Fibroblast of lung (primary cell): Measurements from ENCODE around the gene RAB3GAP1. TPM values are rescaled to one million over a fixed set of nuclear protein-coding genes. Genes with fewer than 3 reads are reported as not detected.
A peak's percentile ranks its signal among the peaks of the same experiment; 100 is the strongest.

Source experiments
- DNase-seq, 2 donors: peaks; one replicate each; pipeline versions ENCODE4 v3.0.0 to v3.0.0-alpha.2; 2010; ENCODE audit warnings: low read depth in 2 of 2
- H2AFZ ChIP-seq: 2 replicates; pipeline ENCODE4 v1.5.1; 2012; ENCODE audit warnings: low read length, control low read depth, inconsistent platforms
- H3K27ac ChIP-seq: 2 replicates; pipeline ENCODE4 v1.5.1; 2011; ENCODE audit warnings: low read length, control low read depth; ENCODE audit not compliant: insufficient read depth
- H3K27me3 ChIP-seq: 2 replicates; pipeline ENCODE4 v1.5.1; 2011; ENCODE audit warnings: mild to moderate bottlenecking, low read length; ENCODE audit not compliant: control insufficient read depth, insufficient read depth
- H3K36me3 ChIP-seq: 2 replicates; pipeline ENCODE4 v1.5.1; 2011; ENCODE audit warnings: low read length; ENCODE audit not compliant: control insufficient read depth, insufficient read depth
- H3K4me1 ChIP-seq: 2 replicates; pipeline ENCODE4 v1.5.1; 2011; ENCODE audit warnings: low read length; ENCODE audit not compliant: control insufficient read depth, insufficient read depth; ENCODE audit errors: extremely low read depth
- H3K4me2 ChIP-seq: 2 replicates; pipeline ENCODE4 v1.5.1; 2011; ENCODE audit warnings: low read length, control low read depth; ENCODE audit not compliant: insufficient read depth; ENCODE audit errors: extremely low read depth
- H3K4me3 ChIP-seq, 4 experiments: fragments of 200-600 bp in 1 of 4; sonication (generic) in 1 of 4; replicated peaks in 1 of 4; 2 replicates each; pipeline ENCODE4 v1.5.1; 2011 to 2016; ENCODE audit warnings: low read length in 4 of 4, low read depth in 3 of 4, mild to moderate bottlenecking in 3 of 4, control low read depth in 2 of 4, inconsistent platforms in 1 of 4, mixed read lengths in 1 of 4; ENCODE audit not compliant: insufficient read depth in 1 of 4; ENCODE audit errors: control extremely low read depth in 1 of 4
- H3K79me2 ChIP-seq: 2 replicates; pipeline ENCODE4 v1.5.1; 2012; ENCODE audit warnings: mild to moderate bottlenecking, low read length, inconsistent platforms; ENCODE audit not compliant: control insufficient read depth, insufficient read depth
- H3K9ac ChIP-seq: 2 replicates; pipeline ENCODE4 v1.5.1; 2011; ENCODE audit warnings: mild to moderate bottlenecking, low read length, control low read depth; ENCODE audit not compliant: insufficient read depth
- H3K9me3 ChIP-seq: 2 replicates; pipeline ENCODE4 v1.5.1; 2012; ENCODE audit warnings: low read depth, low read length; ENCODE audit not compliant: control insufficient read depth, insufficient read depth
- H4K20me1 ChIP-seq: 2 replicates; pipeline ENCODE4 v1.5.1; 2011; ENCODE audit warnings: low read length; ENCODE audit not compliant: control insufficient read depth, insufficient read depth; ENCODE audit errors: extremely low read depth
- EZH2 ChIP-seq: IDR thresholded peaks from 2 replicates; pipeline ENCODE4 v1.5.1; 2012; ENCODE audit warnings: low read length, control low read depth, mild to moderate bottlenecking; ENCODE audit errors: missing control alignments
- polyA plus RNA-seq, 2 donors: library from polyadenylated mRNA; depleted of rRNA in 1 of 2; stranded (reverse) in 1 of 2; unstranded in 1 of 2; fragments of >200 nt; gene quantifications; 2 replicates each; pipeline ENCODE4 v1.2.1, GENCODE V29; 2011 to 2012; ENCODE audit warnings: missing spikeins in 1 of 2
- total RNA-seq: library from RNA; depleted of rRNA; stranded (reverse); fragments of >200 nt; gene quantifications from 2 replicates; pipeline ENCODE4 v1.2.1, GENCODE V29; 2014
- TF ChIP-seq, protein P1 (sequence below), 2 donors: IDR thresholded peaks in 1 of 2; conservative IDR thresholded peaks in 1 of 2; 1 replicate in 1 of 2; 2 replicates in 1 of 2; pipeline ENCODE4 v1.5.1; 2011 to 2012; ENCODE audit warnings: low read length in 2 of 2, control low read depth in 1 of 2, inconsistent platforms in 1 of 2, low read depth in 1 of 2, mild to moderate bottlenecking in 1 of 2

Gene RAB3GAP1
- total and polyA plus RNA-seq, 2 donors (not counting 1 experiment from before 2014, with no cell fraction given), result 42.4 to 82.6 TPM

DNA sequence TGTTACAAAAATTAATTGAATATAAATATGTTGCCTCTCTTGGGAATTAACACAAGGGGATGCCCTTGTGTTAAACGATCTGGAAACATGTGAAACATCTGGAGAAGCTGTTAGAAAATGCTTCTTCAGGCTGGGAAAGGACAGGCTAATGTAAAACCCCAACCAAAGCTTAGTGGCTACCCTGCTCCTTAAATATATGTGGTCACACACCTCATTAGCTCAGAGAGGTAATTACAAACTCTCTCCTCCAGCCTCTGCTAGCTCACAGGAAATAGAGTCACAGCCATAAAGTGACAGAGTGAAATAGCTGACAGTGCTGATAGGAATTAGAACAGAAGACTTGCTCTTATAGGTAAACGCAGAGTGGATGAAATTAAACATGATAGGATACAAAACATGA, 155.9 kb downstream of the RAB3GAP1 start:
- H3K27ac ChIP-seq, result no peak overlapping the region
- DNase-seq, result peak; percentile 15 to 19
- no peaks in the 10 kb centered on the region for H3K4me1 ChIP-seq
- no peaks in the 10 kb centered on the region for H3K36me3 ChIP-seq
- H4K20me1 ChIP-seq, result no peaks in the 10 kb centered on the region
- no peak overlapping the region for H3K9ac ChIP-seq
- no peaks in the 10 kb centered on the region for H3K27me3 ChIP-seq
- no peak overlapping the region for H2AFZ ChIP-seq
- no peaks in the 10 kb centered on the region for H3K9me3 ChIP-seq
- no peak overlapping the region for H3K4me3 ChIP-seq
- H3K79me2 ChIP-seq, result no peaks in the 10 kb centered on the region
- TF ChIP-seq EZH2, result no peak
- TF ChIP-seq, protein P1, sequence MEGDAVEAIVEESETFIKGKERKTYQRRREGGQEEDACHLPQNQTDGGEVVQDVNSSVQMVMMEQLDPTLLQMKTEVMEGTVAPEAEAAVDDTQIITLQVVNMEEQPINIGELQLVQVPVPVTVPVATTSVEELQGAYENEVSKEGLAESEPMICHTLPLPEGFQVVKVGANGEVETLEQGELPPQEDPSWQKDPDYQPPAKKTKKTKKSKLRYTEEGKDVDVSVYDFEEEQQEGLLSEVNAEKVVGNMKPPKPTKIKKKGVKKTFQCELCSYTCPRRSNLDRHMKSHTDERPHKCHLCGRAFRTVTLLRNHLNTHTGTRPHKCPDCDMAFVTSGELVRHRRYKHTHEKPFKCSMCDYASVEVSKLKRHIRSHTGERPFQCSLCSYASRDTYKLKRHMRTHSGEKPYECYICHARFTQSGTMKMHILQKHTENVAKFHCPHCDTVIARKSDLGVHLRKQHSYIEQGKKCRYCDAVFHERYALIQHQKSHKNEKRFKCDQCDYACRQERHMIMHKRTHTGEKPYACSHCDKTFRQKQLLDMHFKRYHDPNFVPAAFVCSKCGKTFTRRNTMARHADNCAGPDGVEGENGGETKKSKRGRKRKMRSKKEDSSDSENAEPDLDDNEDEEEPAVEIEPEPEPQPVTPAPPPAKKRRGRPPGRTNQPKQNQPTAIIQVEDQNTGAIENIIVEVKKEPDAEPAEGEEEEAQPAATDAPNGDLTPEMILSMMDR (conservative IDR thresholded peaks at IDR 0.05 in 1 of 2, IDR thresholded peaks at IDR 0.05 in 1 of 2; ENCODE audit: low read depth in 1 of 2, low read length in 2 of 2), result no peak
- no peak overlapping the region for H3K4me2 ChIP-seq

DNA sequence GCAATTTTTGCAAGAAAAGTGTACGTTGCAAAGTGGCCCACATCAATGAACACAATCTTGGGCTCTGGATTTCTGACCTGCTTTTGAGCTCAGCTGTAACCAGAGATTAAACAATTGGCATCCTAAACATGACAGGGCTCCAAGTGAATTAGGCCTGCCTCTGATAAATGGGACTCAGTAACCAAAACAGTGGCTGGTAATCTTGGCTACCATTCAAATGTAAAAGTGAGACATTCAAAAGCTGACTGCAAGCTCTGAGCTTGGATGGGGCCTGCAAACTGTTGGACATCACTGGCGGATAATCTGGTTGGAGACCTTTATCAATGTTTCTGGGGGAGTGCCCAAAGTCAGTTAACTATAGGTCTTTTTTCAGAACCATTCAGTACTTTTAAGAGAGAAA, 160.7 kb downstream of the RAB3GAP1 start:
- no peak overlapping the region for H3K4me3 ChIP-seq
- no peaks in the 10 kb centered on the region for H3K9me3 ChIP-seq
- no peaks in the 10 kb centered on the region for H3K27me3 ChIP-seq
- DNase-seq, result peak; percentile 54 to 58
- no peaks in the 10 kb centered on the region for H3K36me3 ChIP-seq
- no peaks in the 10 kb centered on the region for H3K4me1 ChIP-seq
- TF ChIP-seq, protein P1 (conservative IDR thresholded peaks at IDR 0.05 in 1 of 2, IDR thresholded peaks at IDR 0.05 in 1 of 2; ENCODE audit: low read depth in 1 of 2, low read length in 2 of 2), result no peak
- no peak for TF ChIP-seq EZH2
- no peak overlapping the region for H3K9ac ChIP-seq
- no peaks in the 10 kb centered on the region for H3K79me2 ChIP-seq
- no peak overlapping the region for H2AFZ ChIP-seq
- H4K20me1 ChIP-seq, result no peaks in the 10 kb centered on the region
- H3K27ac ChIP-seq, result no peak overlapping the region
- peak overlapping the region; percentile 13 for H3K4me2 ChIP-seq

DNA sequence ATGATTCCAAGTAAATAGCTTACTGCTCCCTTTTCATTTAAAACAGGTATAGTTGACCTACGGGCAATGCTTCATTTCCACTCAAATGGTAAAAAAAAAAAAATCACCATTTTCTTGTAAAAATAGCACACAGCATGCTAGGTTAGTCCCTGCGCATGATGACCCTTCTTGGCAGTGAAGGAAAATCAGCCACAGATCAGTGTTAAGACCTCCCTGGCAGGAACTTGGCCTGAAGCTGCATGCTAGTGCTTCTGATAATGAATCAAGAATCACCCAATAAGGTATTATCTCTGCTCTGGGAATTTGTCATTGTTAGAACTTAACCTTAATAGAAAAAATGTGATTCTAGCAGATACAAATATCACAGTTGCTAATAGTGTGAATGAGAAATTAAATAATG, 166.3 kb downstream of the RAB3GAP1 start:
- Histone ChIP-seq H3K4me2 (no peak overlapping the region), H3K79me2 (no peaks in the 10 kb centered on the region), H3K4me3 (no peak overlapping the region), H3K27me3 (no peaks in the 10 kb centered on the region), H3K9me3 (no peaks in the 10 kb centered on the region), H3K9ac (no peak overlapping the region), H4K20me1 (no peaks in the 10 kb centered on the region), H2AFZ (no peak overlapping the region), H3K4me1 (no peaks in the 10 kb centered on the region), H3K36me3 (no peaks in the 10 kb centered on the region), H3K27ac (no peak overlapping the region)
- TF ChIP-seq EZH2, result no peak
- TF ChIP-seq, protein P1 (conservative IDR thresholded peaks at IDR 0.05 in 1 of 2, IDR thresholded peaks at IDR 0.05 in 1 of 2; ENCODE audit: low read depth in 1 of 2, low read length in 2 of 2), result no peak
- no peak for DNase-seq
